Activated CD4-positive, alpha-beta T cell treated with anti-CD3 and anti-CD28 coated beads, Interleukin-2, amount 50 U/mL, for 24 hours (primary cell): ENCODE measurements around the gene ACSF3.
A peak's percentile ranks its signal among the peaks of the same experiment; 100 is the strongest.

ENCODE experiments used
- DNase-seq, 2 donors: peaks; one replicate each; pipeline ENCODE4 v3.0.0-alpha.2; 2020; ENCODE audit warnings: low read depth in 1 of 2, low spot score in 1 of 2

ACSF3 gene

DNA sequence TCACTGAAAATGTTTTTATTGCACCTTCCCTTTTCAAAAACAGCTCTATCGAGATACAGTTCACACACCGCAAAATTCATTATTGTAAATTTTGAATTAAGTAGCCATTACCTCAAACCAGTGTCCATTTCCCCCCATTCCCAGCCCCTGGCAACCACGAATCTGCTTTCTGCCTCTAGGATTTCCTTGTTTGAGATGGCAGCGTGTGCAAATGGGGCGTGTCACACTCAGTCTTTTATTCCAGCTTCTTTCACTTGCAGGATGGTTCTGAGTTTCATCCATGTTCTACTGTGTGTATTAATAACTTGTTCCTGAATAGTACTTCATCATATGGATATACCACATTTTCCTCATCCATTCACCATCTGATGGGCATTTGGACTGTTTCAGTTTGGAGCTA lies 14.8 kb downstream of the ACSF3 start:
- DNase-seq, result no peak

DNA sequence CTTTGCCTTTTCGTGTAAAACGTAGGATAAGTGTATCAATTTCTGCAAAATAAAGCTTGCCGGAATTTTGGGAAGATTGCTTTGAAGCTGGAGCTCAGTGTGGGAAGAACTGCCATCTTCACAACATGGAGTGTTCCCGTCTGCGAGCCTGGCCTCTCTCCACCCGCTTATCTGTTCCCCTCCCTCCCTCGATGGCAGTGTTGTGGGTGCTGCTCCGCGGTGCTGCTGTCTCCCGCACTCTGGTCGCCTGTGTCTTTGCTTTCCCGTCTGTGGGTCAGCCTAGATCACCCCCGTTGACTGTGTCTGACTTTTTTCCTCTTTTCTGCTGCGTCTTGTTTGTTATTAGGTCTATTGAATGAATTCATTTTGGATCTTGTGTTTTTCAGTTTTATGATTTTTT lies 17.0 kb downstream of the ACSF3 start:
- no peak for DNase-seq

DNA sequence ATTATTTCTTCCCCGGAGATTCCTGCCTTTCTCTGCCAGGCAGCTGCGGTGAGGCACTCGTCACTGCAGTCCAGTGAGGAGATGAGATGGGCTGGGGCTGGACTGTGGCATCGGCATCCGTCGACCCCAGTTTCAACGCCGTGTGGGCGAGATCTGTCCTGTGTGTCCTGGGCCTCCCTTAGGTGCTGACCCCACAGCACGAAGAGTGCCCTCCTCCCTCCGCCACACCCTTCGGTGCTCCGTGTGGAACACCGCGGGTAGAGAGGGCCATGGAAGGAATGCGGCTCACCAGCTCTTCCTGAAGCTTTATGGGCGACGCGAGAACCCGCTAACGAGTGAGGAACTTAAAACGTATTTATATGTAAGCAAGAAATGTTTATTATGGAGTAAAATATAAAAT lies 17.6 kb downstream of the ACSF3 start:
- no peak for DNase-seq

DNA sequence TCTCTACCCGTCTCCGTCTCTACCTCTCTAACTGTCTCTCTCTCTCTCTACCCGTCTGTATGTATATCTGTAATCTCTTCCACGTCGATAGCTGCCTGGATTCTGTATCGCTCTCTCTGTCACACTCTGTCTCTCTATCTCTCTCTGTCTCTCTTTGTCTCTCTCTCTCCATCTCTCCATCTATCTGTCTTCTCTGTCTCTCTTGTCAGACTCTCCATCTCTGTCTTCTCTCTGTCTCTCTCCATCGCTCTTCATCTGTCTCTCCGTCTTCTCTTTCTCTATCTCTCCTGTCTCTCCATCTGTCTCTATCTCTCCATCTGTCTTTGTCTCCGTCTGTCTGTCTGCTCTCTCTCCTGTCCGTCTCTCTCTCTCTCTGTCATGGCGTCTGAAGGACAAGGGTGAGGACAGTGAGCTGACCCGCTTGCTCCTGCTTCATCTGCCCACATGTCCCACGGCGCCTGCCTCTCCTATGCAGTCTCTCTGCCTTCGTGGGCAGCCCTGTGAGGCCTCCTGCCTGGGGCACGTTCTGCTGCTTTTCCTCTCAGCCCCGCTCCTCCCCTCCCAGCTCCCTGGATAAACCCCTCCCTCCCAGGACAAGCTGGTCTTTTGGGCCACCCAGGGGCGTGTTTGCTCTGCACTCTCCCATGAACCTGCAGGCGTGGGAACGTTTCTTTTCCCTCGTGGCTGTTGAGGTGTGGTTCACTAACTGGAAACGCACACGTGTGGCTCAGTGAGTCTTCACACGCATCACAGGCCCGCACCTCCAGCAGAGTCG lies 18.9 kb downstream of the ACSF3 start:
- DNase-seq, result no peak

DNA sequence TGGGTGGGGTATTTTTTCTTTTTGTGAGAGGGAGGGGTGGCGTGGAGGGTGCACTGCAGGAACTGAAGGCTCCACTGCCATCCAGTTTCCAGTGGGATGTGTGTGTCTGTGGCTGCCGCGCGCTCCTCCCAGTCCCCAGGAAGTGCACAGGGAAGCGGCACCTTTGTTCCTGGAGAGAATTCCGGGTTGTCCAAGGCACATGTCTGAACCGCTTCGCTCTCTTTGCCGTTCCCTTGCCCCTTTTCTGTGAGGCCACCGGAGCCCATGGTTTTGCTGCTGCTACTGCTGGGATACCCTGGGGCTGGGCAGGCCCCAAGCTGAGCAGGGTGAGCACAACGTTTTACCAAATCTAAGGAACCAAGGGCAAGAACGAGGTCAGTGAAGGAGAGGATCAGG lies 19.5 kb downstream of the ACSF3 start:
- no peak for DNase-seq

DNA sequence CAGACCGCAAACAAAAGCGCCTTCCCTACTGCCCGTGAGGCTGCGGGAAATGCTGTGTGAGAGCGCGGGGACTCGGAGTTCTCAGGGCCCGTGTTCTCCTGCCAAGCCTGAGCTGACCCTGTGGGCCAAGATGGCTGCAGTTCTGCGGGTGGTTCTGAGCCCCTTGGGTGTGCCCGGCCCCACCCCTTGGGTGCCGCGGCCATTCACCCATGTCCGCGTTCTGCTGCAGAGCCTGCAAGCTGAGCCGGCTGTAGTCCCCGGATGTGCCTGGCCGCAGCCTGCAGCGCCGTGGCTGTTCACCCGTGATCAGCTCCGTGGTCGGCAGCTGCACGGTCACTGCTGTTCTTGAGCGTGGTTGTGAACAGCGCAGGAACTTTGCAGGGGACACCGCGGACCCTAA lies 20.0 kb downstream of the ACSF3 start:
- no peak for DNase-seq

DNA sequence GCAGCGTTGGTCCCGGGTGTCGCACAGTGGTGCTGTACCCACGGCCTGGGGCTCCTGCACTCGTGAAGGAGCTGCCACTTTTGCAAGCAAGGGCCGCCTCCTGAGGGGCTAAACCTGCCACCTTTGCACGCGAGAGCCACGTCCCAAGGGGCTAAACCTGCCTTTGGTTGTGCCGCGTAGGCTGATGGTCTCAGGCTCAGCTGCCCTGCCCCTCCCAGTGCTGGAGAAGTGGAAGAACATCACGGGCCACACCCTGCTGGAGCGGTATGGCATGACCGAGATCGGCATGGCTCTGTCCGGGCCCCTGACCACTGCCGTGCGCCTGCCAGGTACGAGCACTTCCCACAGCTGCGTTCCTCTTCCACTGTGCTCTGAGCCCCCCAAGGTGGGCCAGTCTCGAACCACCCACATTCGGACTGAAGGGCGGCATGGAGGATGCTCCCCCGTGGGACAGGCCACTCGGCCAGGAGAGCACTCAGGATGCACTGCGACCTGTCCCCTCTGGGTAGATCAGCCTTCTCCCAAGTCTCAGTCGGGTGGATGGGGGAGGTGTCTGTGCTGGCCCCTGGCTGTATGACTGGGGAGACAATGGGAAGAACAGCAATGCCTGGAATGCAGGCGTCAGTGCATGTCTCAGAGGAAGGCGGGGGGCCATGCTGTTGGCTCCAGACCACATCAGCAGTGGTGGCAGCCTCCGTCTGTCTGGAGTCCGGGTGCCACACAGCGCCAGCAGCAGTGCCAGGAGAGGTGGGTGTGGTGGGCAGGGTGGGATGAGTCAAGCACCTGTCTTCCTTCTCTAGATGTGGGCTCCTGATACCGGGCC lies 20.7 kb downstream of the ACSF3 start:
- no peak for DNase-seq

DNA sequence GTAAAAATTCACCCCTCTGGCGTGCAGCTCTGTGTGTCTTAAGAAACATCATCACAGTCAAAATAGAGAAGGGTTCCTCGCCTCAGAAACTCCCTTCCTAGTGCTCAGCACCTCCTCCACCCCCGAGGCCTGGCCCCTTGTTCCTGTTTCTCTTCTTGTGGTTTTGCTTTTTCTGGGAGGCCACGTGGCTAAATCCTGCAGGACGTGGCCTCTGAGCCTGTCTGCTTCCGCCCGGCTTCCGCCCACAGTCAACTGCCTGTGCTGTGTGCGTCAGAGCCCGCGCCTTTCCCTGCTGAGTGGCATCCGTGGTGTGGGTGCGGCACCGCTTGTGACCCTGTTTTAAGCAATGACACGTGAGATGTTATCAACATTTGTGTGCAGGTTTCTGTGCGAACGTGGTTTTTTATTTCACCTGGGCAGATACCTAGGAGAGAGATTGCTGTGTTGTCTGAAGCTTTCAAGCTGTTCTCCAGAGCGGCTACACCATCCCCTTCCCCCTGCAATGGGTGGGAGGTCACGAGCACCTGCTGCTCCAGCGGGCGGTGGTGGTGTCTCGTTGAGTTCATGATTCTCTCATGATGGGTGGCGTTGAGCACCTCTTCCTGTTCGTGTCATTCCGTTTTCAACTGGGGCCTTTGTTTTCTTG lies 21.7 kb downstream of the ACSF3 start:
- peak; percentile 51 to 79 for DNase-seq

DNA sequence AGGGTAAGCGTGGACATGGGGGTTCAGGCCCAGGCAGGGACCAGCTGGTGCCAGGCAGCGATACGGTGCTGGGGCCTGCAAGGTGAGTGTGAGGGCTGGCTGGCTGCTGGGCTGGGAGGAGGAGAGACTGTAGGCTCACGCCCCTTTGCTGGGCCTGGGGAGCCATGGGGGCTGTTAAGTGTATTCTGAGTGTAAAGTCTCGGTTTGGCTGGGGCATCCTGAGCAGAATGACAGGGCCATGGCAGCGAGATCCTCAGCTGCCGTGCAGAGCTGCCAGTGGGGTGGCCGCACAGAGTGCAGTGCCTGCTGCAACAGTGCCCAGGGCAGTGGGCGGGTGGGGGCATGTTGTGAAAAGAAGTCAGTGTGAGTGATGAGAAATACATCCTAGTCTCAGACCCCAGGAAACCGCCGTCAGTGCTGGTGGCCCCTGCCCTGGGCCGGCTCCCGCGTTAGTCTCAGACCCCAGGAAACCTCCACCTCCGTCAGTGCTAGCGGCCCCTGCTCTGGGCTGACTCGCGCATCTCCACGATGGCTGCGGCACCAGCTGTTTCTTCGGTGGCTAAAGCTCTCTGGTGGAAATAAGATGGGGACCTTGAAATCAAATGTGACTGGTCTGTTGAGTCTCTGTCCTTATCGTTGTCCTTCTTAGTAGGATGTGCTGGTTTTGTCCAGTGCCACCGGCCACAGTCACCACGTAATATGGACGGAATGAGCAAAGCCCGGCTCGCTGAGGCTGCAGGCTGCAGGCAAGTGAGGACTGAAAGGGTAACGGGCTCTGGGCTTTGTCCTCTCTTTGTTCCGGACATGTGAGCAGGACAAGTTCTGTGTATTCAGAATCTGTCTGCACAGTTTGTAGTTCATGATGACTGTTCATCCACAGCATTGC lies 22.9 kb downstream of the ACSF3 start:
- no peak for DNase-seq

DNA sequence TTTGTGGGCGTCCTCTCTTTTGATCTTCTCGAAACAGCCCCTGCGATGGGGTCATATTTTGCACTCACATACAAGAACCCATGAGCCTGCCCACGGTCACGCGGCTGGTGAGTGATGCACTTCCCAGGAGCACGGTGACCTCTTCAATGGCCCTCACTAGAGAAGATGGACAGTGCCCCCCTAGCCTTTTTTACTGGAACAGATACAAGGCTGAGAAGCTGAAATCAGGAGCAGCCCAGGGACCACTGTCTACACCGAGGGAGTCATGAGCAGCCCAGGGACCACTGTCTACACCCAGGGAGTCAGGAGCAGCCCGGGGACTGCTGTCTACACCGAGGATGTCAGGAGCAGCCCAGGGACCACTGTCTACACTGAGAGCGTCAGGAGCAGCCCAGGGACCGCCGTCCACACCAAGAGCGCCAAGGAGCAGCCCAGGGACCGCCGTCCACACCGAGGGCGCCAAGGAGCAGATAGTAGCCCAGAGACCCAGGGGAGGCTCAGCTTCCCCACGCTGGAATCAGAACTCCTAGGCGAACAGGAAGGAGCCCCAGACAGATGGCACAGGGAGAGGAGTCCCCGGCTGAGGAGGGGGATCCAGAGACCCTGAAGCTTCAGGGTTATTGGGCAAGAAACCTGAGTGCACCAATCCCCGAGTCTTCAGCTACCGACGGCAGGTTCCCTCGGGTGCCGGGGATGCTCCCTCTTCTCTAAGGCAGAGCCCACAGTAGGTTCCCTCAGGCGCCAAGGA lies 23.7 kb downstream of the ACSF3 start:
- DNase-seq, result no peak

DNA sequence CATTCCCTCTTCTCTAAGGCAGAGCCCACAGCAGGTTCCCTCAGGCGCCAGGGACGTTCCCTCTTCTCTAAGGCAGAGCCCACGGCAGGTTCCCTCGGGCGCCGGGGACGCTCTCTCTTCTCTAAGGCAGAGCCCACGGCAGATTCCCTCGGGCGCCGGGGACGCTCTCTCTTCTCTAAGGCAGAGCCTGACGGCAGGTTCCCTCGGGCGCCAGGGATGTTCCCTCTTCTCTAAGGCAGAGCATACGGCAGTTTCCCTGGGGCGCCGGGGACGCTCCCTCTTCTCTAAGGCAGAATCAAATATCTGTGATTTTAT lies 24.3 kb downstream of the ACSF3 start:
- no peak for DNase-seq

DNA sequence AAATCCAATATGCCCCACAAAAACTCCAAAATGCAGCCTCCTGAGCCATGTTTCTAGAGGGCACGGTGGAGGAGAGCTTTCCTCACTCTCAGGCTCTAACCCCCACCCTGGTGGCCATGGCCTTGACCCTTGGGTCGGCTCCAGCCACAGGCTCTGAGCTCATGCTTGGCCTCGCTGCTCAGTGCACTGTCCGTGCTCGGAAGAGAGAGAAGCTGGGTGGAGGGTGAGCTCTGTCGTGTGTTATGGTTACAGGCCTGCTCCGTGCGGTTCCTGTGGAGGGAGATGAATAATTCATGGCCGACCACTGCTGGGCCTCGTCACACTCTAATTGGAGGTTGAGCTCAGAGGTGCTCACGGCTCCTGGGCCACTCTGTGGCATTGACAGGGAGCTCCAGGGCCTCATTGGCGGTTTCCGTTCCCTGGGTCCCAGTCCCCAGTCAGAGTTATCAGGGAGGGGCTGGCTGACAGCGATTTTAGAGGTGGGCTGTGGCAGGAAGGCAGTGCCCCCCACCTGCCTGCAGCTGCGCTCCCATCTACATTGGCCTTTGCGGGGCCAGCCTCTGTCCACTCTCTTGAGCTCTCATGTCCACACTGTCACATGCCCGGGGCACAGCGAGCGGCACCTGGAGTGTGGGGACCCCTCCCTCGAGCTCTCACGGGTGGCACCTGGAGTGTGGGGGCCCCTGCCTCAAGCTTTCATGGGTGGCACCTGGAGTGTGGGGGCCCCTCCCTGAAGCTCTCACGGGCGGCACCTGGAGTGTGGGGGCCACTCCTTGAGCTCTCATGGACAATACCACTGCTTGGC lies 24.9 kb downstream of the ACSF3 start:
- no peak for DNase-seq

DNA sequence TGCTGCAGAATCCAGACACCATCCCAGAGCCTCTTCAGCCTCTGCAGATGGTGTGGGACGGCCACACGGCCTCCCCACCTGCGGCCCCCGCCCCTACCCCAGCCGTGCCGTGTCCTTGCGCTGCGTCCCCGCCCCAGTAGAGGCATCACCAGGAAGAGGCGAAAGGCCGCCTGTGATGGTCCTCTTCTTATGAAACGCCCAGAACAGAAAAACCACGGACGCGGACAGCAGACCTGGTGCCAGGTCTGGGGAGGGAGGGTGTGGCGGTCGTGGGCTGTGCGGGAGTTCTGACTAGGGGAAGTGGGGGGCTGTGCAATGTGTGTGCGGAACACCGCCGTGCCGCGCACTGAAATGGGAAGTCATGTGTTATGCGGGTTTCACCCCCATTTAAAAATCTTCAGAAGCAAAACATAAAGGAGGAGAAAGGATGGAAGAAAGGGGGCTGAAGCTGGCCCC lies 25.5 kb downstream of the ACSF3 start:
- DNase-seq, result no peak

DNA sequence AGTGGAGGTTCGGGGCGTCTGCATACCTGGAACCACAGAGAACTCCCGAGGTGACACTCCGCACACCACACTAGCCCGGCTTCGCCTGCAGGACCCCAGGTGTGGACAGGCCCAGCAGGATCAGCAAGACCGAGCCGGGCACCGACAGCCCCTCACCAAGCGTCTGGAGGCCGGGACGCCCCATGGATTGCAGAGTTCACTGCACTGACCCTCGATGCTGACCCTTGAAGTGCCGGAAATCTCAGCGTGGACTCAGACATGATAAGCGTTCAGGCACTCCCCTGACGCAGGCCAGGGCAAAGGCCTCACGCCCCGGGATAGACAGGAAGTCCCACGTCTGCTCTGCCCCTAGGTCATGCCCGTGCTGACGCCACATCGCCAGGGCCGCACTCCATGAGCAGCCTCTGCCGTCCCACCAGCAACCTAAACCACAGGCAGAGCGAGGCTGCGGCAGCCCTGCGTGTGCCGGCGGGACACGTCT lies 26.0 kb downstream of the ACSF3 start:
- no peak for DNase-seq

DNA sequence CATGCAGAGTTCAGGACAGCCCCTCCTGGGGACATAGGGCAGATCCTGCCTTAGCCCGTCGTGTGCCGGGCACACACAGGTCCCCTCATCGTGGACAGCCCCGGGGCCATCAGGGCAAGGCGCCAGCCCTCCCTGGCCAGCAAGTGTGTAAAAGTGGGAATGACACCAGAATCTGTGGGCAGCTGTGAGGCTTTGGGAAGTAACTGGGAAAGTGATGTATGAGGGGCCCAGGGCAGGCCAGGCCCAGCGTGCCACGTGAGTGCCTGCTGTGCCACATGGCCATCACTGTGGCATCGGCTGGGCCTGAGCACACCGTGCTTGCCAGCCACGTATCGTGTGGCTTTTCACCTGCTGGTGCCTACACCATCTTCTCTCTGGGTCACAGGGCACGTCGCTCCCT lies 26.6 kb downstream of the ACSF3 start:
- DNase-seq, result no peak

DNA sequence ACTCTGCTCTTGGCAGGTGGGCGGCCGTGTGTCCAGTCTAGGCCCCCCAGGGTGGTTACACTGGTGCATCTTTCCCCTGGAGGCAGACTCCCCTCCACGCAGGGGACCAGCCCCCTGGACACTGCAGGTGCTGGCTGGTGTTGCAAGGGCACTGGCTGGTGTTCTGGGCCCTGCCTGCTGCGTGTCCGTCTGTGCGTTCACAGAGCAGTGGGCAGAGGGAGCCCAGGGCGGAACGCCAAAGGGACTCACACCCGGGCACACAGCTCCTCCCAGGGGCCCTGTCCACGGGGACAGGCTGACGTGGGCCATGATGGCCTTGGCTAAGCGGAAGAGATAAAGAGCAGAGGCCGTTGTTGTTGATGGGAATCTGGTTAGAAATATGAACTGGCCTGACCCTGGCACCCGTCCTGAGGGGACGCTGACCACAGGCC lies 27.3 kb downstream of the ACSF3 start:
- DNase-seq, result no peak

DNA sequence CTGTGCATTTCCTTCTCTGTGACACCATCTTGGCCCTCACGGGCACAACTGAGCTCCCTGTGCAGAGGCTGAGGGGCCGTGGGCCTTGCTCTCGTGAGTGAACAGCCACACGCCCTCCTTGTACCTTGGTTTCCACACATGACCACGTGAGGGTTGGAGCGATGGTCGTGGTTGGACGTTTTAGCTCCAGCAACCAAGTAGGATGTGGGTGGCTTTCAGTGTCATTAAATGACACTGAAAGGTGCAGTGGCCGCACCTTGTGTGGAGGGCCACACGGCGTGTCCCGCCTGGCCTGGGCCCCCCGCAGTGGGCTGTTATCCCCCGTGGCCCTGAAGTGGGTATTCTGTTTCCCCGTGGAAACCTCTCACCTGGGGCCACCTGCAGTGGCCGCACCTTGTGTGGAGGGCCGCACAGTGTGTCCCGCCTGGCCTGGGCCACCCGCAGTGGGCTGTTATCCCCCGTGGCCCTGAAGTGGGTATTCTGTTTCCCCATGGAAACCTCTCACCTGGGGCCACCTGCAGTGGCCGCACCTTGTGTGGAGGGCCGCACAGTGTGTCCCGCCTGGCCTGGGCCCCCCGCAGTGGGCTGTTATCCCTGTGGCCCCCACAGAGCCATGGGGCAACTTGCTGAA lies 28.2 kb downstream of the ACSF3 start:
- no peak for DNase-seq

DNA sequence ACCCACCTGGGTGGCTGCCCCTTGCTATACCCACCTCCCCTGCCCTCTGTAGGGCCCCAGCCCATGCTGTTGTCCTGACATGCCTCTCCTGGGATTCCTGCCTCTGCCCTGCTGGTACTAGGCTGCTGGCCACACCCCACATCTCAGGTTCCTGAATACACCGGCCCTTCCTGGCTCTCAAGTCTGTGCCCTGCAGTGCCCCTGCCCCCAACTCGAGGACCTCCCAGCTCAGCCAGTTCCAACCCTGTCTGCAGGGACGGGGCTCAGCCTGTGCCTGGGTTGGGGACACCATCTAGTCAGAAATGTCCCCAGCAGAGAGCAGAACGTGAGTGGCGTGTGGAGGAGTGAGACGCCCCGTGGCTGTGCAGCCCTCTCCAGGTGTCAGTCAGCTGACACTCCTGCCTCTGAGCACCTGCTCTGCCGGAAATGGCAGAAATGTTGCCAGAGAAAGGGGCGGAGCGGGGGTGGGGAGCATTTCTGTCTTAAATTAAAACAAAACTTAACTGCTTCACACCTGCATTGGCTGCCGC lies 28.7 kb downstream of the ACSF3 start:
- DNase-seq, result peak in 1 of 2 donors; percentile 24
